Erythroblast (primary cell): ENCODE measurements around the gene BRD9.

Source experiments
- GATA1 ChIP-seq: IDR thresholded peaks from 2 replicates; pipeline ENCODE4 v1.6.1; 2011; ENCODE audit warnings: low read depth, mild to moderate bottlenecking, control low read depth, low read length, moderate library complexity
- POLR2A ChIP-seq: IDR thresholded peaks from 2 replicates; pipeline ENCODE4 v1.6.1; 2011; ENCODE audit warnings: mild to moderate bottlenecking, low read length

- TF ChIP-seq POLR2A (no peak), GATA1 (no peak)
These were observed 40.8 kb upstream of the BRD9 start for GRCh38 chr5:933251-933861.
